ENCODE results near the gene ASB11.
A peak's percentile ranks its signal among the peaks of the same experiment; 100 is the strongest.

DNA sequence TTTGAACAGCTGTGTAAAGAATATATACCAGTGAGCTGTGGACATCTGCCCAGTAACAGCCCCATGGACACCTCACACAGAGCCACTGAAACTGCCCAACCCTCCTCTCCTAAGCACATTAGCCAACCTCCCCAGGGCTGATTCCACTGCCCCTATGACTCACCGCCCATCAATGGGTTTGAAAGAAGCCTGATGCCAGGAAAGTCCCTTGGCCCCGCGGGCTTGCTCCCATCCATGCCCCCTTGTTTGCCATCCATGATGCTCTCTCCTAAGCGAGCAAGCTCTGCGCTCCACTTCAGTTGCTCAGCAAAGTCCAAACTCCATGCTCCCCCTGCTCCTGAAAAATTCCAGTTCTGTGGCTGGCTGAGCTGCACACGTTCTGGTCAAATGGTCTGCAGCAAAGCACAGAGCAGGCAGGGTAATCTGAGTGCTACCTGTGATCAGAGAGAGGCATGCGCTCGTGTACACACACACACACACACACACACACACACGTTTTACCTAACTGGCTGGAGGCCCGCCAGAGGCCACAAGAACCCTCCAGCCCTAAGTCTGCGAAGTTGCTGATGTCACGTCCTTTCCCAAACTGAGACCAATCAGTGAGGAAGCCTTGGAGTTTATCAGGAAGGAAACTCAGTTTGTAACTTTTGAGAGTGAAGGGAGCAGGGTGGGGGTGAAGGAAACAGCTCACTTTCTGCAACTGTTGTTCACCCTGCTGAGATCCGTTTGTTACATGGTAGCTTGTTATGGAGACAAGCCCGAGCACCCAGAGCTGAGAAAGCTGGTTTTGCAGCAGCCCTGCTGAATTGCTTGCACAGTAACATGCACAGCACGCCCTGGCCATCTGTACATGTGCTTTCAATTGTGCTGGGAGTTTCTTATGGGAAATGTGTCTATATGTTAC is 45.6 kb downstream of the ASB11 start, which contains the start of gene ASB9:
- TF ChIP-seq CTCF (IDR thresholded peaks at IDR 0.05 in 8 of 11, conservative IDR thresholded peaks at IDR 0.05 in 3 of 11) = no peak
- no peak for TF ChIP-seq POLR2A (IDR thresholded peaks at IDR 0.05)
- peak in 2 of 3 donors; percentile 23 to 48 for TF ChIP-seq POLR2AphosphoS5 (IDR thresholded peaks at IDR 0.05)

Measured in spleen (tissue), 7 donors.